ENCODE data around the gene ASTN1. TPM values are rescaled to one million over a fixed set of nuclear protein-coding genes. Genes with fewer than 3 reads are reported as not detected.

The ASTN1 gene
- total RNA-seq, 1 experiment from 2014 or later = not detected

GRCh38 chr1:177186639-177187038 is 22.1 kb upstream of the ASTN1 start:
- CTCF ChIA-PET = no interaction called here
- no peaks in the 10 kb centered on the region for H4K20me1 ChIP-seq (ENCODE audit: insufficient read depth)
- H3K4me1 ChIP-seq (replicated peaks; ENCODE audit: insufficient read depth) = no peaks in the 10 kb centered on the region
- no peak overlapping the region for H3K4me2 ChIP-seq
- POLR2A ChIA-PET (ENCODE audit: unreplicated experiment) = no interaction called here
- intact Hi-C loops (cut with micrococcal nuclease; ENCODE audit: unreplicated experiment) = no loop called here
- H3K79me2 ChIP-seq (ENCODE audit: low read depth) = no peaks in the 10 kb centered on the region
- DNase-seq = no peak
- no peaks in the 10 kb centered on the region for H3K9me2 ChIP-seq (ENCODE audit: insufficient read depth)
- no peaks in the 10 kb centered on the region for H3K9me3 ChIP-seq (ENCODE audit: insufficient read depth, low read depth)
- H3K36me3 ChIP-seq (ENCODE audit: low read depth) = no peaks in the 10 kb centered on the region
- no peak overlapping the region for H2AFZ ChIP-seq
- H3K4me3 ChIP-seq = no peak overlapping the region
- H3K27ac ChIP-seq = no peak overlapping the region
- H3K27me3 ChIP-seq (ENCODE audit: insufficient read depth, low read depth) = no peaks in the 10 kb centered on the region
- no peaks in the 10 kb centered on the region for H3F3A ChIP-seq (ENCODE audit: insufficient read depth, low read depth)
- TF ChIP-seq CTCF (conservative IDR thresholded peaks at IDR 0.05) (no peak), EZH2 (IDR thresholded peaks at IDR 0.05; ENCODE audit: low read depth) (no peak)
- no TSS peak for BruUV-seq (replicated peaks)

GRCh38 chr1:177185209-177185608 is 20.7 kb upstream of the ASTN1 start:
- POLR2A ChIA-PET (ENCODE audit: unreplicated experiment) = no interaction called here

GRCh38 chr1:177183836-177184235 is 19.3 kb upstream of the ASTN1 start:
- DNase-seq = no peak
- no peak overlapping the region for H3K27ac ChIP-seq
- no peaks in the 10 kb centered on the region for H3K4me1 ChIP-seq (replicated peaks; ENCODE audit: insufficient read depth)
- H3K79me2 ChIP-seq (ENCODE audit: low read depth) = no peaks in the 10 kb centered on the region
- no peak for TF ChIP-seq EZH2 (IDR thresholded peaks at IDR 0.05; ENCODE audit: low read depth)
- no peak for TF ChIP-seq CTCF (conservative IDR thresholded peaks at IDR 0.05)
- intact Hi-C loops (cut with micrococcal nuclease; ENCODE audit: unreplicated experiment) = no loop called here
- no peaks in the 10 kb centered on the region for H3K27me3 ChIP-seq (ENCODE audit: insufficient read depth, low read depth)
- BruUV-seq (replicated peaks) = no TSS peak
- POLR2A ChIA-PET (ENCODE audit: unreplicated experiment) = no interaction called here
- no peak overlapping the region for H2AFZ ChIP-seq
- CTCF ChIA-PET = no interaction called here
- H3K9me3 ChIP-seq (ENCODE audit: insufficient read depth, low read depth) = no peaks in the 10 kb centered on the region
- no peaks in the 10 kb centered on the region for H3K36me3 ChIP-seq (ENCODE audit: low read depth)
- H3K4me2 ChIP-seq = no peak overlapping the region
- no peak overlapping the region for H3K4me3 ChIP-seq
- no peaks in the 10 kb centered on the region for H3F3A ChIP-seq (ENCODE audit: insufficient read depth, low read depth)
- H4K20me1 ChIP-seq (ENCODE audit: insufficient read depth) = no peaks in the 10 kb centered on the region
- H3K9me2 ChIP-seq (ENCODE audit: insufficient read depth) = no peaks in the 10 kb centered on the region

More at GRCh38 chr1:177185209-177185608, 20.7 kb upstream of the ASTN1 start:
- Histone ChIP-seq H4K20me1 (ENCODE audit: insufficient read depth) (no peaks in the 10 kb centered on the region), H3K27ac (no peak overlapping the region), H3K9me3 (ENCODE audit: insufficient read depth, low read depth) (no peaks in the 10 kb centered on the region), H2AFZ (no peak overlapping the region), H3K4me2 (no peak overlapping the region), H3K79me2 (ENCODE audit: low read depth) (no peaks in the 10 kb centered on the region), H3F3A (ENCODE audit: insufficient read depth, low read depth) (no peaks in the 10 kb centered on the region), H3K4me1 (replicated peaks; ENCODE audit: insufficient read depth) (no peaks in the 10 kb centered on the region), H3K36me3 (ENCODE audit: low read depth) (no peaks in the 10 kb centered on the region), H3K9me2 (ENCODE audit: insufficient read depth) (no peaks in the 10 kb centered on the region), H3K4me3 (no peak overlapping the region), H3K27me3 (ENCODE audit: insufficient read depth, low read depth) (no peaks in the 10 kb centered on the region)
- no TSS peak for BruUV-seq (replicated peaks)
- intact Hi-C loops (cut with micrococcal nuclease; ENCODE audit: unreplicated experiment) = no loop called here
- TF ChIP-seq EZH2 (IDR thresholded peaks at IDR 0.05; ENCODE audit: low read depth) (no peak), CTCF (conservative IDR thresholded peaks at IDR 0.05) (peak; percentile 72)
- CTCF ChIA-PET = no interaction called here
- no peak for DNase-seq
